Astrocyte (in vitro differentiated cells and primary cell): ENCODE measurements around the gene DENND4C. TPM values are rescaled to one million over a fixed set of nuclear protein-coding genes. Genes with fewer than 3 reads are reported as not detected.

Experiments used
- DNase-seq: peaks from one replicate; pipeline ENCODE4 v3.0.0-alpha.2; 2010; ENCODE audit warnings: low read depth
- FAIRE-seq: peaks from 2 replicates; lab custom pipeline; 2011; peaks lifted over from hg19 to GRCh38; lab: Jason Lieb, UNC
- H2AFZ ChIP-seq: 2 replicates; pipeline ENCODE4 v1.6.0; 2012; ENCODE audit warnings: low read depth, low read length, inconsistent platforms
- H3K27ac ChIP-seq: 2 replicates; pipeline ENCODE4 v1.5.1; 2011; ENCODE audit warnings: low read depth, low read length, inconsistent platforms
- H3K27me3 ChIP-seq: 2 replicates; pipeline ENCODE4 v1.6.0; 2011; ENCODE audit warnings: low read length, inconsistent platforms; ENCODE audit not compliant: insufficient read depth
- H3K36me3 ChIP-seq: 2 replicates; pipeline ENCODE4 v1.5.1; 2011; ENCODE audit warnings: low read length, inconsistent platforms; ENCODE audit not compliant: insufficient read depth
- H3K4me1 ChIP-seq: 2 replicates; pipeline ENCODE4 v1.5.1; 2011; ENCODE audit warnings: low read length, inconsistent platforms; ENCODE audit not compliant: insufficient read depth
- H3K4me2 ChIP-seq: 2 replicates; pipeline ENCODE4 v1.6.0; 2012; ENCODE audit warnings: low read length, inconsistent platforms
- H3K4me3 ChIP-seq: 2 replicates; pipeline ENCODE4 v1.5.1; 2011; ENCODE audit warnings: low read depth, mild to moderate bottlenecking, low read length, inconsistent platforms; ENCODE audit not compliant: insufficient read depth
- H3K79me2 ChIP-seq: 2 replicates; pipeline ENCODE4 v1.6.0; 2012; ENCODE audit warnings: mild to moderate bottlenecking, low read length, inconsistent platforms; ENCODE audit not compliant: insufficient read depth
- H3K9ac ChIP-seq: 2 replicates; pipeline ENCODE4 v1.6.0; 2012; ENCODE audit warnings: mild to moderate bottlenecking, low read length, inconsistent platforms
- H3K9me3 ChIP-seq: 2 replicates; pipeline ENCODE4 v1.5.1; 2012; ENCODE audit warnings: low read depth, mild to moderate bottlenecking, low read length, inconsistent platforms; ENCODE audit not compliant: insufficient read depth
- H4K20me1 ChIP-seq: 2 replicates; pipeline ENCODE4 v1.6.0; 2012; ENCODE audit warnings: low read length, inconsistent platforms; ENCODE audit not compliant: insufficient read depth
- H3K27ac Mint-ChIP-seq: one replicate; pipeline ENCODE4 v1.8.0; 2021; ENCODE audit warnings: mild to moderate bottlenecking, mixed read lengths; ENCODE audit not compliant: unreplicated experiment
- H3K27me3 Mint-ChIP-seq: one replicate; pipeline ENCODE4 v1.8.0; 2021; ENCODE audit warnings: low read depth, mixed read lengths; ENCODE audit not compliant: unreplicated experiment
- H3K36me3 Mint-ChIP-seq: one replicate; pipeline ENCODE4 v1.8.0; 2021; ENCODE audit warnings: low read depth, mixed read lengths; ENCODE audit not compliant: unreplicated experiment
- H3K4me1 Mint-ChIP-seq: one replicate; pipeline ENCODE4 v1.8.0; 2021; ENCODE audit warnings: low read depth, mixed read lengths; ENCODE audit not compliant: unreplicated experiment
- H3K4me3 Mint-ChIP-seq: one replicate; pipeline ENCODE4 v1.8.0; 2021; ENCODE audit warnings: mild to moderate bottlenecking, moderate library complexity, mixed read lengths; ENCODE audit not compliant: unreplicated experiment
- H3K9me3 Mint-ChIP-seq: one replicate; pipeline ENCODE4 v1.8.0; 2021; ENCODE audit warnings: mild to moderate bottlenecking, mixed read lengths; ENCODE audit not compliant: unreplicated experiment
- CTCF ChIP-seq: IDR thresholded peaks from 2 replicates; pipeline ENCODE4 v1.5.1; 2011; ENCODE audit warnings: low read depth, mild to moderate bottlenecking, inconsistent platforms, low read length, moderate library complexity; ENCODE audit not compliant: insufficient read depth
- EZH2 ChIP-seq: IDR thresholded peaks from 2 replicates; pipeline ENCODE4 v1.6.1; 2012; ENCODE audit warnings: mild to moderate bottlenecking, low read length, inconsistent platforms; ENCODE audit not compliant: insufficient read depth
- total RNA-seq: library from RNA; stranded (reverse); gene quantifications from 2 replicates; pipeline ENCODE4 v1.2.1, GENCODE V29; 2021

The DENND4C gene
- total RNA-seq, 1 donor from 2014 or later: 19.6 TPM

GRCh38 chr9:19184144-19184917, 46.2 kb upstream of the DENND4C start:
- Histone ChIP-seq H3K36me3 (no peaks in the 10 kb centered on the region), H3K27me3 (no peaks in the 10 kb centered on the region), H3K27ac (peak overlapping the region; percentile 79), H3K9ac (peak overlapping the region; percentile 70), H3K4me2 (peak overlapping the region; percentile 72), H4K20me1 (no peaks in the 10 kb centered on the region), H3K9me3 (no peaks in the 10 kb centered on the region), H3K4me3 (no peak overlapping the region), H3K4me1 (peaks cover 14% of the 10 kb centered on the region), H3K79me2 (no peaks in the 10 kb centered on the region), H2AFZ (peak overlapping the region; percentile 78)
- Mint-ChIP-seq H3K27me3 (no peaks in the 10 kb centered on the region), H3K4me3 (no peak overlapping the region), H3K9me3 (no peaks in the 10 kb centered on the region), H3K4me1 (peaks cover 9% of the 10 kb centered on the region), H3K36me3 (no peaks in the 10 kb centered on the region), H3K27ac (peak overlapping the region; percentile 94)
- DNase-seq (peak; percentile 81), FAIRE-seq (no peak)
- no peak for TF ChIP-seq EZH2
- TF ChIP-seq CTCF: no peak

GRCh38 chr9:19185191-19185590, 45.3 kb upstream of the DENND4C start:
- Histone ChIP-seq H3K79me2 (no peaks in the 10 kb centered on the region), H3K9me3 (no peaks in the 10 kb centered on the region), H4K20me1 (no peaks in the 10 kb centered on the region), H3K4me3 (no peak overlapping the region), H3K9ac (no peak overlapping the region), H3K27ac (no peak overlapping the region), H3K4me2 (no peak overlapping the region), H3K4me1 (peaks cover 14% of the 10 kb centered on the region), H2AFZ (no peak overlapping the region), H3K36me3 (no peaks in the 10 kb centered on the region), H3K27me3 (no peaks in the 10 kb centered on the region)
- Mint-ChIP-seq H3K36me3 (no peaks in the 10 kb centered on the region), H3K4me3 (no peak overlapping the region), H3K4me1 (peaks cover 9% of the 10 kb centered on the region), H3K27ac (no peak overlapping the region), H3K9me3 (no peaks in the 10 kb centered on the region), H3K27me3 (no peaks in the 10 kb centered on the region)
- DNase-seq (no peak), FAIRE-seq (no peak)
- TF ChIP-seq EZH2 (no peak), CTCF (no peak)

GRCh38 chr9:19186232-19186631, 44.3 kb upstream of the DENND4C start:
- Mint-ChIP-seq H3K27ac (no peak overlapping the region), H3K4me3 (no peak overlapping the region), H3K27me3 (no peaks in the 10 kb centered on the region), H3K9me3 (no peaks in the 10 kb centered on the region), H3K36me3 (no peaks in the 10 kb centered on the region), H3K4me1 (peaks cover 9% of the 10 kb centered on the region)
- no peak for FAIRE-seq
- no peak for TF ChIP-seq CTCF
- TF ChIP-seq EZH2: no peak
- Histone ChIP-seq H3K4me3 (no peak overlapping the region), H3K79me2 (no peaks in the 10 kb centered on the region), H4K20me1 (no peaks in the 10 kb centered on the region), H3K36me3 (no peaks in the 10 kb centered on the region), H3K9me3 (no peaks in the 10 kb centered on the region), H3K4me2 (no peak overlapping the region), H2AFZ (no peak overlapping the region), H3K9ac (no peak overlapping the region), H3K27me3 (no peaks in the 10 kb centered on the region), H3K4me1 (peaks cover 14% of the 10 kb centered on the region), H3K27ac (no peak overlapping the region)
- DNase-seq: no peak
